CD4-positive, alpha-beta T cell treated with Interferon alpha-2 for 1 hour (primary cell): ENCODE data around the gene ZDHHC16.

Experiments
- DNase-seq, 2 donors: peaks; one replicate each; pipeline ENCODE4 v3.0.0-alpha.2; 2020 to 2022

The ZDHHC16 gene

DNA sequence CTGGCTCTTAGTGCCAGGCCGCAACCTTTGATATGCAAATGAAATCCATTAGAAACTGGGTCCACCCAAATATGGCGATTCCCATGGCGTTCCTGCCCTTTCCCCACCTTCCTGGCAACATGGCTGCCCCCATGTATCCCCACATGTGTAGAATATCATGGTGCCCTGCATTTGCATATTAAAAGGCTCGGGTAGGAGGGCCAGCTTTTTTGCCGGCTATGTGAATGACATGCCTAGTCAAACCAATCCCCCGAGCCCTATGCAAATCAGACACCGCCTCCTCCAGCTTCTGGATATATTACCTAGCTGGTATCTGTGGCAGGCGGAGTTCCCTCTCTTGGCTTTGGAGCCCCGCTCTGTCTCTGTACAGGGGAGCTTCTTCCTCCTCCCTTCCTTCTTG is 34.0 kb downstream of the ZDHHC16 start:
- no peak for DNase-seq

GRCh38 chr10:97481071-97481470 is 35.1 kb downstream of the ZDHHC16 start:
- DNase-seq: no peak

DNA sequence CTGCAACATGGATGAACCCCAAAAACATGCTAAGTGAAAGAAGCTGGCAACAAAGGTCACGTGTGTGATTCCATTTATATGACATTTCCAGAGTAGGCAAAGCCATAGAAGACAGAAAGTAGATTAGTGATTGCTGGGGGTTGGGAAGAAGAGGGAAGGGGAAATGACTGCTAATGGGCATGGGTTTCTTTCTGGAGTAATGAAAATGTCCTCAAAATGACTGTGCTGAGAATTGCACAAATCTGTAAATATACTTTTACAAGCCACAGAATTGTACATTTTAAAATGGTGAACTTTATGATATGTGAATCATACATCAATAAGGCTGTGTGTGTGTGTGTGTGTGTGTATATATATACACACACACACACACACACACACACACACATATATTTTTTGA is 36.4 kb downstream of the ZDHHC16 start:
- DNase-seq: no peak

DNA sequence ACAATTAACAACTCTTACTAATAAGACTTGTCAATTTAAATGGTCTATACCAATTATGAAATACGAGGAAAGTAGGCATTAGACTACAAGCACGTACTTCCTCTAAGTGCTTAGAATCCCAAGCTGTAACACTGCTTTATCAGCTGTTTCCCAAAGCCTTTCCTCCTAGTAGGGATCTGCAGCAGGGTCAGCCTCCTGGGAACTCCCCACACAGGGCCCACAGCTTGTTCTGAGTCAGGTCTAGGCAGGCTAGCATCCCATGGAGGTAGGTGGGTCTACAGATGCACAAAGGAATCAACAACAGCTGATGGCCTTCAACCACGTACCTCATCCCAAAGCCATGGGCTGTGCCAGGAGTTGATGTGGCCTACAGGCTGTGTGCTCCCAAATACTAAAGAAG is 37.5 kb downstream of the ZDHHC16 start:
- no peak for DNase-seq

GRCh38 chr10:97483921-97484320 is 37.9 kb downstream of the ZDHHC16 start:
- DNase-seq: no peak

- no peak for DNase-seq
Observed at GRCh38 chr10:97485647-97486281, 39.8 kb downstream of the ZDHHC16 start.

- no peak for DNase-seq
Observed at GRCh38 chr10:97490592-97490991, 44.6 kb downstream of the ZDHHC16 start.

- no peak for DNase-seq
Observed at GRCh38 chr10:97494151-97494550, 48.2 kb downstream of the ZDHHC16 start.

- peak in 1 of 2 donors; percentile 21 for DNase-seq
Observed at GRCh38 chr10:97494863-97495506, 49.0 kb downstream of the ZDHHC16 start.

GRCh38 chr10:97497572-97498075 is 51.6 kb downstream of the ZDHHC16 start:
- peak; percentile 51 to 69 for DNase-seq

GRCh38 chr10:97498076-97498840 is 52.3 kb downstream of the ZDHHC16 start, which contains the start of gene MMS19:
Gene MMS19 (minus strand): TSS chr10:97498422. CDS start chr10:97498384, 38 bp downstream.
- peak; percentile 98 for DNase-seq

DNA sequence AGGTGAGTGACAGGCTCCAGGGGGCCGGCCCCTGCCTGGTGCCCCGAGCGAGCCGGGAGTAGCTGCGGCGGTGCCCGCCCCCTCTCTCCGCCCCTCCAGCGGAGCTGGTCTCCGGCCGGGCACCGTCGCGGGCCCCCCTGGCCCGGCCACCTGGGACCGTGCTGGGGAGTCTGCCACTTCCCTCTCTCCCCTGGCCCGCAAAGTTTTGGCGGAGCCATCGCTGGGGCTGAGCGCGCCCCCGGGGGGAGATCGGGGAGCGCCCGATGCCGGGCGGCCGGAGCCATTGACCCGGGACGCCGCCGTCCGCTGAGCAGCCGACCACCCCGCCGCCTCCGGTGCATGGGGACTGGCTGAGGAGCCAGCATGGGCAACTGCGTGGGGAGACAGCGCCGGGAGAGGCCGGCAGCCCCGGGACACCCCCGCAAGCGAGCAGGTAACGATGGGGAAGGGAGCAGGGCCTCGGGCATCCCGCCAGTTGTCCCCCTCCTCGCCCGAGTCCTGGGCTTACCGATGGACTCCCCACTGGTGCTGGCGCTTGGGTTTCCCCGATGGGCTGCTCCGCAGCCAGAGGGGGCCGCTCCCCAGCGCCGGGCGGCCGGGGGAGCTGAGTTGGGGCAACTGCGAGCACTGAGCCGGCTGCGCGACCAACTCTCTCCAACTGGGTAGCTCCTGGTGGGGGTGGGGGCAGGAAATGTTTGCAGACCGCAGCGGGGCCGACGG is 53.0 kb downstream of the ZDHHC16 start, which contains the start of gene UBTD1:
Gene UBTD1 (plus strand): TSS at position 84 of the 720 bp plus-strand sequence. CDS start 280 bp downstream, at position 364.
- DNase-seq: peak in 1 of 2 donors; percentile 31

DNA sequence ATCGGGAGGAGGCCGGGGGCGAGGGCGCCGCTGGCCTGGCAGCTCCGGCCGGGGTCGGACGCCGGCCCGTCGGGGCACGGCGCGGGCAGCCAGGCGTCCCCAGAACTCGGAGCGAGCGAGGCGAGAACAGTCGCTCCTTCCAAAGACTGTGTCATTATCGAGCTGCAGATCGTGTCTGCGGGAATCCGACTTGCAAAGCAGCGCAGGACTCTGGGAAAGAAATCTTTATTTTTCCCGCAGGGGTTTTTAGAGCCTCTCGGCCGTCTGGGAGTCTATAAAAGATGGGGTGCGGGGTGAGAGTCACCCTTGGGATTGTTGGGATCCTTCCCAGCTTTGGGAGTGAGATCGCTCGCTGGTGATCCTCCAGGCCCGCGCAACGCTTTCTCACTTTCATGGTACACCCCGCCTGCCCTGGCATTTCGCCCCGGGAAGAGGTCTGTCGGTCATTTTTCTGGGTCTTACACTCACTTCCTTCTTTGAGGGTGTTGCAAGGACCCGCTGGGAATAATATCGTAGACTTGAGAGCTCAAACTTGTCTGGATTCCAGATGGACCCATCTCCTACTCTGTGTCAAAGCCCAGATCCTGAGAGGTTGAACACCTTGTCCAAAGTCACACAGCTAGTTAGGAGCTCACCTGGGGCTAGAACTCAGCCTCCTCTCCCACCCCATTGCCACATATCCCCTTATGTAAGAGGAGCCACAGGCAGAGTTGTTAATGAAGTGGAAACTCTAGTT is 53.8 kb downstream of the ZDHHC16 start:
- DNase-seq: peak in 1 of 2 donors; percentile 3

GRCh38 chr10:97500297-97500575 is 54.3 kb downstream of the ZDHHC16 start:
- DNase-seq: no peak

DNA sequence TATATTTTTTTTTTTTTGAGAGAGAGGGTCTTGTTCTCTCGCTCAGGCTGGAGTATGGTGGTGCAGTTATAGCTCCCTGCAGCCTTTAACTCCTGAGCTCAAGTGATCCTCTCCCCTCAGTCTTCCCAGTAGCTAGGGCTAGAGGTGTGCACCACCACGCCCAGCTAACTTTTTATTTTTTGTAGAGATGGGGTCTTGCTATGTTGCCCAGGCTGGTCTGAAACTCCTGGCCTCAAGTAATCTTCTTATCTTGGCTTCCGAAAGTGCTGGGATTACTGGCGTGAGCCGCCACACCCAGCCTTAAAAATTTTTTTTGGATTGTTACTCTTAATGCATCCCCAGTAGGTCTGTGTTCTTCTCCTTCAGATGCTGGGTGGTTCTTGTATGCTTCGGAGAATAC is 56.9 kb downstream of the ZDHHC16 start:
- DNase-seq: no peak

- DNase-seq: no peak
Observed at GRCh38 chr10:97503406-97503805, 57.4 kb downstream of the ZDHHC16 start.

DNA sequence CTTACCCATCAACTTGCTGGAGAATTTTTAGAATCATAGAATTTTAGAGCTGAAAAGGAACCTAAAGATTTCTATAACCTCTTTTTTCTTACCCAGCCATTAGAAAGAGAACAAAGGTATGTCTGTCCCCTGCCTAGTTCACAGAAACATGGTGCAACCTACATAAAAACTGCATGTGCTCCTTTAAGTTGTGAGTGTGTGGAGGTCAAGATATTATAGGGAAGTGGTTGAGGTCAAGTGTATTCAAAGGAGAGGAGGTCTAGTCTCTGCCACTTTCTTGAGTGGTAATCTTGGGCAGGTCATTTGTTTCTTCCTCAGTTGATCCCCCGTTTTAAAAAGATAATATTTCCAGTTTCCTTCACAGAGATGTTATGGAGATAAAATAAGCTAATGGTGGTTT is 59.2 kb downstream of the ZDHHC16 start:
- DNase-seq: no peak

- no peak for DNase-seq
Observed at GRCh38 chr10:97506199-97506991, 60.4 kb downstream of the ZDHHC16 start.
